AG08395 (cell line): ENCODE measurements around the gene GCNT1.
A peak's percentile ranks its signal among the peaks of the same experiment; 100 is the strongest.
"Not testable (repeated sequence)": the region's sequence is repeated elsewhere in the genome, so short reads cannot be mapped to it uniquely, and the experiment has no call there.

Experiments used
- DNase-seq: peaks from one replicate; pipeline ENCODE4 v3.0.0; 2012; ENCODE audit warnings: mixed read lengths, low spot score

Gene GCNT1

GRCh38 chr9:76491056-76491455 lies 32.1 kb downstream of the GCNT1 start:
- DNase-seq, result not testable (repeated sequence)

GRCh38 chr9:76493496-76493895 lies 34.5 kb downstream of the GCNT1 start:
- DNase-seq, result not testable (repeated sequence)

- DNase-seq, result no peak
These were observed 41.1 kb downstream of the GCNT1 start for GRCh38 chr9:76500061-76500460.

GRCh38 chr9:76502746-76503145 lies 43.8 kb downstream of the GCNT1 start:
- DNase-seq, result no peak

GRCh38 chr9:76510041-76510440 lies 51.1 kb downstream of the GCNT1 start:
- DNase-seq, result peak; percentile 41

- DNase-seq, result no peak
These were observed 51.5 kb downstream of the GCNT1 start for GRCh38 chr9:76510446-76510845.

- no peak for DNase-seq
These were observed 53.8 kb downstream of the GCNT1 start for GRCh38 chr9:76512826-76513225.

GRCh38 chr9:76516350-76516749 lies 57.4 kb downstream of the GCNT1 start:
- no peak for DNase-seq

GRCh38 chr9:76516871-76517270 lies 57.9 kb downstream of the GCNT1 start:
- no peak for DNase-seq

GRCh38 chr9:76519075-76519835 lies 60.3 kb downstream of the GCNT1 start:
- DNase-seq, result no peak

GRCh38 chr9:76521244-76521681 lies 62.3 kb downstream of the GCNT1 start:
- DNase-seq, result no peak

- DNase-seq, result no peak
These were observed 62.9 kb downstream of the GCNT1 start for GRCh38 chr9:76521906-76522305.

- not testable (repeated sequence) for DNase-seq
These were observed 64.7 kb downstream of the GCNT1 start for GRCh38 chr9:76523617-76524200.

GRCh38 chr9:76525196-76525595 lies 66.2 kb downstream of the GCNT1 start:
- DNase-seq, result no peak

- no peak for DNase-seq
These were observed 67.0 kb downstream of the GCNT1 start for GRCh38 chr9:76526026-76526425.

- peak; percentile 49 for DNase-seq
These were observed 69.1 kb downstream of the GCNT1 start for GRCh38 chr9:76528056-76528455.

- DNase-seq, result no peak
These were observed 69.7 kb downstream of the GCNT1 start for GRCh38 chr9:76528642-76529190.

GRCh38 chr9:76529653-76530052 lies 70.7 kb downstream of the GCNT1 start:
- DNase-seq, result no peak

GRCh38 chr9:76530458-76531110 lies 71.6 kb downstream of the GCNT1 start:
- peak; percentile 61 for DNase-seq

GRCh38 chr9:76531231-76531780 lies 72.3 kb downstream of the GCNT1 start:
- no peak for DNase-seq

GRCh38 chr9:76532877-76533276 lies 73.9 kb downstream of the GCNT1 start:
- not testable (repeated sequence) for DNase-seq

GRCh38 chr9:76534026-76534425 lies 75.0 kb downstream of the GCNT1 start:
- DNase-seq, result peak; percentile 25
